Measurements from ENCODE around the gene LIG1. TPM values are rescaled to one million over a fixed set of nuclear protein-coding genes. Genes with fewer than 3 reads are reported as not detected.

The LIG1 gene
- total RNA-seq, 1 experiment from 2014 or later = 204 TPM

DNA sequence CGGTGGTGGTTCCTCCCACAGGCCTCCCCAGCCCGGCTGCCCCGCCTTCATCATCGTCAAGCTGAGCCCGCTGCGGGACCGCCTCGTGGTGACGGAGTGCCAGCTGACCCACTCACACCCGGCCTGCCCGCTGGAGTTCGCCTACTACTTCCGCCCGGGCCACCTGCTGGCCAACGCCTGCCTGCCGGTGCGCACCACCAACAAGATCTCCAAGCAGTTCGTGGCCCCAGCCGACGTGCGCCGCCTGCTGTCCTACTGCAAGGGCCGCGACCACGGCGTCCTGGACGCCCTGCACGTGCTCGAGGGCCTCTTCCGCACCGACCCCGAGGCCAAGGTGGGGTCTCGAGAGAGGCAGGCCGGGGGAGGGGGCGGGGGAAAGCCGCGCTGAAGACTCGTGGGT is 12.3 kb upstream of the LIG1 start:
- H3K27ac ChIP-seq (ENCODE audit: low read depth, low read length, poor library complexity, severe bottlenecking) = no peak overlapping the region
- intact Hi-C loops (cut with micrococcal nuclease; ENCODE audit: unreplicated experiment) = no loop called here
- H3K27me3 ChIP-seq (replicated peaks; ENCODE audit: insufficient read depth, low read depth, low read length, poor library complexity) = no peaks in the 10 kb centered on the region
- no peak overlapping the region for H3K4me3 ChIP-seq (ENCODE audit: low read depth, low read length, poor library complexity, severe bottlenecking)
- ChIA-PET POLR2A (ENCODE audit: low non-redundant PET) (no interaction called here), CTCF (interaction anchor here (0.7 kb wide), 1 partner anchor 61 kb away, joined by 4 read pairs; no protein-coding TSS in a partner anchor)
- peaks cover 24% of the 10 kb centered on the region for H3K36me3 ChIP-seq (ENCODE audit: insufficient read depth, low read length, poor library complexity, severe bottlenecking)
- peaks cover 14% of the 10 kb centered on the region for H3K9me3 ChIP-seq (ENCODE audit: low read depth, low read length, poor library complexity, severe bottlenecking)
- H3K4me1 ChIP-seq (ENCODE audit: insufficient read depth, low read length, poor library complexity, severe bottlenecking) = no peaks in the 10 kb centered on the region
- no peak for TF ChIP-seq EZH2 (IDR thresholded peaks at IDR 0.05; ENCODE audit: borderline replicate concordance, low read depth, low read length, poor library complexity, severe bottlenecking)
- TF ChIP-seq, protein P1, sequence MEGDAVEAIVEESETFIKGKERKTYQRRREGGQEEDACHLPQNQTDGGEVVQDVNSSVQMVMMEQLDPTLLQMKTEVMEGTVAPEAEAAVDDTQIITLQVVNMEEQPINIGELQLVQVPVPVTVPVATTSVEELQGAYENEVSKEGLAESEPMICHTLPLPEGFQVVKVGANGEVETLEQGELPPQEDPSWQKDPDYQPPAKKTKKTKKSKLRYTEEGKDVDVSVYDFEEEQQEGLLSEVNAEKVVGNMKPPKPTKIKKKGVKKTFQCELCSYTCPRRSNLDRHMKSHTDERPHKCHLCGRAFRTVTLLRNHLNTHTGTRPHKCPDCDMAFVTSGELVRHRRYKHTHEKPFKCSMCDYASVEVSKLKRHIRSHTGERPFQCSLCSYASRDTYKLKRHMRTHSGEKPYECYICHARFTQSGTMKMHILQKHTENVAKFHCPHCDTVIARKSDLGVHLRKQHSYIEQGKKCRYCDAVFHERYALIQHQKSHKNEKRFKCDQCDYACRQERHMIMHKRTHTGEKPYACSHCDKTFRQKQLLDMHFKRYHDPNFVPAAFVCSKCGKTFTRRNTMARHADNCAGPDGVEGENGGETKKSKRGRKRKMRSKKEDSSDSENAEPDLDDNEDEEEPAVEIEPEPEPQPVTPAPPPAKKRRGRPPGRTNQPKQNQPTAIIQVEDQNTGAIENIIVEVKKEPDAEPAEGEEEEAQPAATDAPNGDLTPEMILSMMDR (conservative IDR thresholded peaks at IDR 0.05; ENCODE audit: low read depth, low read length) = 0 out of 2 replicates have a peak, but pooled peaks have one; percentile 21
- no peak for DNase-seq (ENCODE audit: low spot score)
- no TSS peak for BruUV-seq (replicated peaks)

DNA sequence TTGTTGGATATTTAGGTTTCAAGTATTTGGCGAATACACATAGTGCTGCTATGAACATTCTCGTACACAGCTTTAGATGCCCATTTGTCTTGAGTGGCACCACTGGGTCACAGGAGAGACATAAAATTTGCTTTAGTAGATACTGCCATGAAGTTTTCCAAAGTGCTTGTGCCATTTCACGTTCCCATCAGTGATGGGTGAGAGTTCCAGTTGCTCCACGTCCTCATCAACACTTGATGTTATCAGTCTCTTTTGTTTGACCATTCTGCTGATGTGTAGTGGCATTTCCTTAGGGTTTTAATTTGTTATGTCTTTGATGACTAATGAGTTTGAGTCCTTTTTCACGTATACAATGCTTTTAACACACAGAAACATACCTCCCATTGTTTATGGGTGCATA is 11.4 kb upstream of the LIG1 start:
- no peak for DNase-seq (ENCODE audit: low spot score)
- POLR2A ChIA-PET (ENCODE audit: low non-redundant PET) = no interaction called here
- no peak for TF ChIP-seq EZH2 (IDR thresholded peaks at IDR 0.05; ENCODE audit: borderline replicate concordance, low read depth, low read length, poor library complexity, severe bottlenecking)
- TF ChIP-seq, protein P1 (conservative IDR thresholded peaks at IDR 0.05; ENCODE audit: low read depth, low read length) = no peak
- intact Hi-C loops (cut with micrococcal nuclease; ENCODE audit: unreplicated experiment) = no loop called here
- Histone ChIP-seq H3K4me1 (ENCODE audit: insufficient read depth, low read length, poor library complexity, severe bottlenecking) (no peaks in the 10 kb centered on the region), H3K27me3 (replicated peaks; ENCODE audit: insufficient read depth, low read depth, low read length, poor library complexity) (no peaks in the 10 kb centered on the region), H3K36me3 (ENCODE audit: insufficient read depth, low read length, poor library complexity, severe bottlenecking) (peaks cover 24% of the 10 kb centered on the region), H3K27ac (ENCODE audit: low read depth, low read length, poor library complexity, severe bottlenecking) (no peak overlapping the region), H3K4me3 (ENCODE audit: low read depth, low read length, poor library complexity, severe bottlenecking) (no peak overlapping the region), H3K9me3 (ENCODE audit: low read depth, low read length, poor library complexity, severe bottlenecking) (peaks cover 14% of the 10 kb centered on the region)
- no TSS peak for BruUV-seq (replicated peaks)
- CTCF ChIA-PET = no interaction called here

DNA sequence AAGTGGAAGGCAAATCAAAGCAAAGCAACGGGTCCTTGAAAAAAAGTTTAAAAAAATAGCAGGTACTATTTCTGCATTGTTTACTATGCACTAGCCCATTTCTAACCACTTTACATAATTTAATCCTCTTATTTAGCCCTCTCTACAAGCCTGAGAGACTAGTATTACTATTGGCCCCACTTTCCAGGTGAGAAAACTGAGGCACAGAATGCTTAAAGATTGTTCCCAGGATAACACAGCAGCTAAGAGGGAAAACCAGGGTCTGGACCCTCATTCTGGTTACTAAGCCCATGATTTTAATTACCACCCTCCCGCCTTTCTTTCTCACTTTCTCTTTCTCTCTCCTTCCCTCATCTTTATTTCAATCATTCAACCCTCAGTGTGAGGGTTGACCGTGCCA is 6.1 kb upstream of the LIG1 start:
- no peaks in the 10 kb centered on the region for H3K4me1 ChIP-seq (ENCODE audit: insufficient read depth, low read length, poor library complexity, severe bottlenecking)
- CTCF ChIA-PET = no interaction called here
- peaks cover 4% of the 10 kb centered on the region for H3K9me3 ChIP-seq (ENCODE audit: low read depth, low read length, poor library complexity, severe bottlenecking)
- H3K27me3 ChIP-seq (replicated peaks; ENCODE audit: insufficient read depth, low read depth, low read length, poor library complexity) = no peaks in the 10 kb centered on the region
- no peak for DNase-seq (ENCODE audit: low spot score)
- TF ChIP-seq EZH2 (IDR thresholded peaks at IDR 0.05; ENCODE audit: borderline replicate concordance, low read depth, low read length, poor library complexity, severe bottlenecking) = no peak
- TF ChIP-seq, protein P1 (conservative IDR thresholded peaks at IDR 0.05; ENCODE audit: low read depth, low read length) = no peak
- no TSS peak for BruUV-seq (replicated peaks)
- POLR2A ChIA-PET (ENCODE audit: low non-redundant PET) = no interaction called here
- intact Hi-C loops (cut with micrococcal nuclease; ENCODE audit: unreplicated experiment) = no loop called here
- peaks cover 35% of the 10 kb centered on the region for H3K36me3 ChIP-seq (ENCODE audit: insufficient read depth, low read length, poor library complexity, severe bottlenecking)
- H3K27ac ChIP-seq (ENCODE audit: low read depth, low read length, poor library complexity, severe bottlenecking) = no peak overlapping the region
- no peak overlapping the region for H3K4me3 ChIP-seq (ENCODE audit: low read depth, low read length, poor library complexity, severe bottlenecking)

Data from A673 (cell line).